ENCODE measurements around the gene CFAP61.

Gene CFAP61

DNA sequence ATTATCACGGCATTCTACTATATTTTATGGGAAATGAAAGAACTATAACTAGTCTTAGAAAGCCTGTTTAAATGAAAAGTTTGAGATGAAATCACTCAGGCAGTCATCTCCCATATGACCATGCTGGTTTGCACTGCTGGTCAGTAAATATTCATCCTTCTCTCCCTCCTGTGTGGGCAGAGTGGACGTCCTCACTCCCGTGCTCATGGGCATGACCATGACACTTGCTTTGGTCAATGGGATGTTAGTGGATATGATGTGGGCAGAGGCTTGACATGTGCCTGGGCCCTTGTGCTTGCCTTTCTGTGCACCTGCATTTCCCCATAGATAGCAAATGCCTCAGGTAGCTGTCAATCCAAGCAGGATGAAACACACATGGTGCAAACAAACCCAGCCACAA is 222.5 kb downstream of the CFAP61 start:
- no peaks in the 10 kb centered on the region for H3K36me3 ChIP-seq (ENCODE audit: control insufficient read depth, insufficient read depth, low read length)
- H3K27me3 ChIP-seq (ENCODE audit: control insufficient read depth, insufficient read depth, low read length): no peaks in the 10 kb centered on the region
- H3K9me3 ChIP-seq (ENCODE audit: control insufficient read depth, insufficient read depth, low read length): no peaks in the 10 kb centered on the region
- no peaks in the 10 kb centered on the region for H3K4me1 ChIP-seq (ENCODE audit: control insufficient read depth, insufficient read depth, low read length)
- H3K4me3 ChIP-seq (ENCODE audit: low read depth, low read length): no peak overlapping the region
- H3K9ac ChIP-seq (ENCODE audit: low read depth, low read length): no peak overlapping the region

DNA sequence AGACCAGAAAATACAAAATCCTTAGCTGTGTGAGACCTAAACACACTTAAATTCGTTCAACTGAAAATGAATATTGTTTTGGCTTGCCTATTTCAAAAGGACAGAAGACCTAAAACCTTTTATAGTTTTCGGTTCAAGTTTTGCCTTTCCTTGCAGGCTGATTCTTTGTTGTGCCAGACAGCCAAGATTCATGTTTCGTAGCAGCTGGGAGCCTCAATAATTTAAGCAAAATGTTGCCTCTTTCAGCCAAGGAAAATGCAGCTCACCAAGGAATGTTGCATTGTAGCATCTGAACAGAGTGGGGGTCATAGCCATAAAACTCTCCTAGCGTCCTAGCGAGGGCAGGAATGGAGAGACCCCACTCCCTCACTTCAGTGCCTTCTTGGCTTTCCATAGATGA is 223.3 kb downstream of the CFAP61 start:
- Histone ChIP-seq H3K9ac (ENCODE audit: low read depth, low read length) (no peak overlapping the region), H3K27me3 (ENCODE audit: control insufficient read depth, insufficient read depth, low read length) (no peaks in the 10 kb centered on the region)

DNA sequence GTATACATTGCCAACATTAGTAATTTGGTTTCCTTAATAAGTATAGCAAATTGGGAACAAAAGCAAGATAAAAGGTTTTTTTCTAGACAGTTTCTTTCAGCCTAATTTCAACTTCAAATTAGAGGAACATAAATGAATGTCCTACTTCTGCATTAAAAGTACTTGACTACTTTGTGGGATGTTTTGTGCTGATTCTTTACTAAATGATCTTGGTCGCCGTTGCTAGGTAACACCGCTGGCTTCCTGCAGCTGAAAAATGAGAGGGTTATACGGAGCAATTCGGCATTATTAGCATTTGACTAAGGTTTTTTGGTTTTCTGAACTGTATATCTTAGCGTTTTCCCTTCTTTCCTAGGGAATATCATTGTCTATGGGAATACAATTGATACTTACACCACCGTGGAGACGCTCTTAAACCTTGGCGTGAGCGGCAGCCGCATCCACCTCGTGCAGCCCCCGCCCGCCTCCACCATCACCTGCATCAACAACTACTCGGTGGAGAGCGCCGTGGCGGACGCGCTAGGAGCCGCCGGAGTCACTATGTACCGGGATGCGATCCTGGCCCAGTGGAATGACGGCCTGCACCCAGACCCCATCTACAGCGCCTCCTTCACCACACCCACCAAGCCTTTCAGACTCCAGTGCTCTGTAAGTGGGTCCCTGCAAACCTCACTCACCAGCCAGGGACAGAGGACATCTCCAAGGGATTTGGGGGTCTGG is 224.6 kb downstream of the CFAP61 start:
- no peaks in the 10 kb centered on the region for H3K4me1 ChIP-seq (ENCODE audit: control insufficient read depth, insufficient read depth, low read length)
- H3K27me3 ChIP-seq (ENCODE audit: control insufficient read depth, insufficient read depth, low read length): no peaks in the 10 kb centered on the region
- no peak overlapping the region for H3K4me3 ChIP-seq (ENCODE audit: low read depth, low read length)
- no peaks in the 10 kb centered on the region for H3K36me3 ChIP-seq (ENCODE audit: control insufficient read depth, insufficient read depth, low read length)
- no peaks in the 10 kb centered on the region for H3K9me3 ChIP-seq (ENCODE audit: control insufficient read depth, insufficient read depth, low read length)
- no peak overlapping the region for H3K9ac ChIP-seq (ENCODE audit: low read depth, low read length)

More for the DNA sequence above, 223.3 kb downstream of the CFAP61 start:
- Histone ChIP-seq H3K36me3 (ENCODE audit: control insufficient read depth, insufficient read depth, low read length) (no peaks in the 10 kb centered on the region), H3K4me1 (ENCODE audit: control insufficient read depth, insufficient read depth, low read length) (no peaks in the 10 kb centered on the region), H3K4me3 (ENCODE audit: low read depth, low read length) (no peak overlapping the region), H3K9me3 (ENCODE audit: control insufficient read depth, insufficient read depth, low read length) (no peaks in the 10 kb centered on the region)

DNA sequence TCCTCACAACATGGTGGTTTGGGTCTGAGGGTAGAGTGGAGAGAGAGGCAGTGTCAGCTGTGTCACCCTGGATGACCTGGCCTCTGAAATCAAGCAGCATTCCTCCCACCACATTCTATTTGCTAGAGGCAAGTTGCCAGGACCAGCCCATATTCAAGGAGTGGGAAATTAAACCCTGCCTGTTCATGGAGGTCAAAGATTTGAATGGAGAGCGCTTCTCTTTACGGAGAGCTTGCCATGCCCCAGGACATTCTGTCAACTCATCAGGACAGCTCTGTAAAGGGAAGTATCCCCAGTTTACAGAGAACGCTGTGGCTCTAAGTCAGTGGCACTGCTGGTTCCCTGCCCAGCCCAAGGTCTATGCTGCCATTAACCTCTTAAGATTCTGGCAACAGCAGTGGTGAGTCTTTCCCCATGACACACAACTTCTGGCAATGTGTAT is 225.6 kb downstream of the CFAP61 start:
- Histone ChIP-seq H3K4me3 (ENCODE audit: low read depth, low read length) (no peak overlapping the region), H3K9me3 (ENCODE audit: control insufficient read depth, insufficient read depth, low read length) (no peaks in the 10 kb centered on the region), H3K9ac (ENCODE audit: low read depth, low read length) (no peak overlapping the region), H3K27me3 (ENCODE audit: control insufficient read depth, insufficient read depth, low read length) (no peaks in the 10 kb centered on the region), H3K36me3 (ENCODE audit: control insufficient read depth, insufficient read depth, low read length) (no peaks in the 10 kb centered on the region), H3K4me1 (ENCODE audit: control insufficient read depth, insufficient read depth, low read length) (no peaks in the 10 kb centered on the region)

GRCh38 chr20:20286061-20286460 is 233.7 kb downstream of the CFAP61 start:
- H3K4me1 ChIP-seq (ENCODE audit: control insufficient read depth, insufficient read depth, low read length): no peaks in the 10 kb centered on the region
- no peaks in the 10 kb centered on the region for H3K27me3 ChIP-seq (ENCODE audit: control insufficient read depth, insufficient read depth, low read length)
- H3K4me3 ChIP-seq (ENCODE audit: low read depth, low read length): no peak overlapping the region
- H3K9me3 ChIP-seq (ENCODE audit: control insufficient read depth, insufficient read depth, low read length): no peaks in the 10 kb centered on the region
- no peak overlapping the region for H3K9ac ChIP-seq (ENCODE audit: low read depth, low read length)
- no peaks in the 10 kb centered on the region for H3K36me3 ChIP-seq (ENCODE audit: control insufficient read depth, insufficient read depth, low read length)

DNA sequence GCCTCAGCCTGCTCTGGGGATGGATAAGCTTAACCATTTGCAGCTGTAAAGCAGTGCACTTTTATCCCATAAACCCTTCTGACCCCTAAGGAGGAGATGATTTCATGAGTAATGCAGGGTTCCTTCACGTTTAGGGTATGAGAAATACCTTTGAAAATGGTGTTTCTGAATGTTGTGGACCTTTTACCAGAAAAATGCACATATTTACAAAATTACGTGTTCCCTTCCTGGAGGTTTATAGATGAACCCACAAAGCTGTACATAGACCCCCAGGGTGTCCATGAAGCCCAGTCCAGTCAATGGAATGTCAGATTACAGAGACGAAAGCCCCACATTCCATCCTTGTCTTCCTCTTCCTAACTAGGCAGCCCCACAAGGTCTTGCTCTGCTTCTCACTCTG is 237.0 kb downstream of the CFAP61 start:
- Histone ChIP-seq H3K27me3 (ENCODE audit: control insufficient read depth, insufficient read depth, low read length) (no peaks in the 10 kb centered on the region), H3K36me3 (ENCODE audit: control insufficient read depth, insufficient read depth, low read length) (no peaks in the 10 kb centered on the region), H3K4me3 (ENCODE audit: low read depth, low read length) (no peak overlapping the region), H3K9ac (ENCODE audit: low read depth, low read length) (no peak overlapping the region), H3K4me1 (ENCODE audit: control insufficient read depth, insufficient read depth, low read length) (no peaks in the 10 kb centered on the region), H3K9me3 (ENCODE audit: control insufficient read depth, insufficient read depth, low read length) (no peaks in the 10 kb centered on the region)

GRCh38 chr20:20292472-20292871 is 240.1 kb downstream of the CFAP61 start:
- H3K4me3 ChIP-seq (ENCODE audit: low read depth, low read length): no peak overlapping the region
- H3K36me3 ChIP-seq (ENCODE audit: control insufficient read depth, insufficient read depth, low read length): no peaks in the 10 kb centered on the region
- no peak overlapping the region for H3K9ac ChIP-seq (ENCODE audit: low read depth, low read length)
- H3K27me3 ChIP-seq (ENCODE audit: control insufficient read depth, insufficient read depth, low read length): no peaks in the 10 kb centered on the region
- no peaks in the 10 kb centered on the region for H3K4me1 ChIP-seq (ENCODE audit: control insufficient read depth, insufficient read depth, low read length)
- H3K9me3 ChIP-seq (ENCODE audit: control insufficient read depth, insufficient read depth, low read length): no peaks in the 10 kb centered on the region

GRCh38 chr20:20293141-20293540 is 240.8 kb downstream of the CFAP61 start:
- Histone ChIP-seq H3K4me1 (ENCODE audit: control insufficient read depth, insufficient read depth, low read length) (no peaks in the 10 kb centered on the region), H3K9ac (ENCODE audit: low read depth, low read length) (no peak overlapping the region), H3K9me3 (ENCODE audit: control insufficient read depth, insufficient read depth, low read length) (no peaks in the 10 kb centered on the region), H3K27me3 (ENCODE audit: control insufficient read depth, insufficient read depth, low read length) (no peaks in the 10 kb centered on the region), H3K36me3 (ENCODE audit: control insufficient read depth, insufficient read depth, low read length) (no peaks in the 10 kb centered on the region), H3K4me3 (ENCODE audit: low read depth, low read length) (no peak overlapping the region)

GRCh38 chr20:20293691-20294385 is 241.5 kb downstream of the CFAP61 start:
- no peak overlapping the region for H3K9ac ChIP-seq (ENCODE audit: low read depth, low read length)
- H3K4me1 ChIP-seq (ENCODE audit: control insufficient read depth, insufficient read depth, low read length): no peaks in the 10 kb centered on the region
- no peak overlapping the region for H3K4me3 ChIP-seq (ENCODE audit: low read depth, low read length)
- H3K36me3 ChIP-seq (ENCODE audit: control insufficient read depth, insufficient read depth, low read length): no peaks in the 10 kb centered on the region
- no peaks in the 10 kb centered on the region for H3K9me3 ChIP-seq (ENCODE audit: control insufficient read depth, insufficient read depth, low read length)
- no peaks in the 10 kb centered on the region for H3K27me3 ChIP-seq (ENCODE audit: control insufficient read depth, insufficient read depth, low read length)

DNA sequence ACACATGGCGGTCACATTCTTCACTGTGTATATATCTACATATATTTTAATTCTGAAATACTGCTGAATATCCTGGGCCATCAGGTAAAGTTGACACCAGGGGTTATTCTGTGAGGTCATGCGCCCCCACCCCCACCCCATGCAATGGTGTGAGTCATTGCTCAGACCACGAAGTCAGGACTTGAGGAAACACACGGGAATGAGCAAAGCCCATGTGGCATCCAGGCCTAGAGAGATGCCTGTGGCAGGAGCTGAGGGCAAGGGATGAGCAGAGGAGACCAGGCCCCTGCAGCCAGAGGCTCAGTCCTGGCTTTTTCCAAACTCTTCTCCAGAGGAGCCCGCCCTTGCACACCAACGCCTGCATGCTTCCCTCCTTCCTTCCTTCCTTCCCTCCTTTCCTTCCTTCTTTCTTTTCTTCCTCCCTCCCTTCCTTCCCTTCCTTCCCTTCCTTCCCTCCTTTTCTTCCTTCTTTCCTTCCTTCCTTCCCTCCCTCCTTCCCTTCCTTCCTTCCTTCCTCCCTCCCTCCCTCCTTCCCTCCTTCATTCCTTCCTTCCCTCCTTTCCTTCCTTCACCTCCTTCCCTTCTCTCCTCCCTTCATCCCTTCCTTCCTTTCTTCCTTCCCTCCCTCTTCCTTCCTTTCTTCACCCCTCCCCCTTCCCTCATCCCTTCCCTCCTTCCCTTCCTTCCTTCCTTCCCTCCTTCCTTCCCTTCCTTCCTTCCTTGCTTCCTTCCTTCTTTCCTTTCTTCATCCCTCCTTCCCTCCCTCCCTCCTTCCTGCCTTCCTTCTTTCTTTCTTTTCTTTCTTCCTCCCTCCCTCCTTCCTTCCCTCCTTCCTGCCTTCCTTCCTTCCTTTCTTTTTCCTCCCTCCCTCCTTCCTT is 243.5 kb downstream of the CFAP61 start:
- Histone ChIP-seq H3K36me3 (ENCODE audit: control insufficient read depth, insufficient read depth, low read length) (no peaks in the 10 kb centered on the region), H3K4me3 (ENCODE audit: low read depth, low read length) (no peak overlapping the region), H3K9me3 (ENCODE audit: control insufficient read depth, insufficient read depth, low read length) (no peaks in the 10 kb centered on the region), H3K27me3 (ENCODE audit: control insufficient read depth, insufficient read depth, low read length) (no peaks in the 10 kb centered on the region), H3K9ac (ENCODE audit: low read depth, low read length) (no peak overlapping the region), H3K4me1 (ENCODE audit: control insufficient read depth, insufficient read depth, low read length) (no peaks in the 10 kb centered on the region)

DNA sequence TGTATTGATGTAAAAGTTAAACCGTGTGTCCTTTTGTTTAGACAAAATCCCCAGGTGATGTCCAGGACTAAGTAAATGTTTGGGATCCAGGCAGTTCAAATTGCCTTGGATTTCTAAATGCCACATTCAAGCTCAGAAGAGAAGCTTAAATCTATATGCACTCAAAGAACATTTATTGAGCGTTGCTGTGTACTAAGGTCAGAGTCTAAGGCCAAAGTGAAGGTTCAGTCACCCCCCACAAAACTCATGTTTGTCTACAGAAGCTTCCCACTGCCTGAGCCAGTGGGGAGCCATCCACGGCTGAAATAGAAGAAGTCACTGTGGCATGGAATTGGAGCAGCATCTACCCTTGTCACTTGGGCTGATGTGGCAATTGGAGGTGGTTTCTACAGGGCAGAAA is 244.8 kb downstream of the CFAP61 start:
- H3K4me1 ChIP-seq (ENCODE audit: control insufficient read depth, insufficient read depth, low read length): no peaks in the 10 kb centered on the region
- no peaks in the 10 kb centered on the region for H3K27me3 ChIP-seq (ENCODE audit: control insufficient read depth, insufficient read depth, low read length)

More for the DNA sequence above, 244.8 kb downstream of the CFAP61 start:
- Histone ChIP-seq H3K36me3 (ENCODE audit: control insufficient read depth, insufficient read depth, low read length) (no peaks in the 10 kb centered on the region), H3K9ac (ENCODE audit: low read depth, low read length) (no peak overlapping the region), H3K4me3 (ENCODE audit: low read depth, low read length) (no peak overlapping the region), H3K9me3 (ENCODE audit: control insufficient read depth, insufficient read depth, low read length) (no peaks in the 10 kb centered on the region)

All from iPS-15b (cell line).